GM19438 (cell line): ENCODE measurements around the gene KIF18B.
"Not testable (repeated sequence)": the region's sequence is repeated elsewhere in the genome, so short reads cannot be mapped to it uniquely, and the experiment has no call there.

Source experiments
- ATAC-seq: cut with Tn5 transposase; IDR thresholded peaks from one replicate; pipeline ENCODE4 v1.9.1; 2021; ENCODE audit warnings: low read depth; ENCODE audit not compliant: unreplicated experiment

The KIF18B gene

GRCh38 chr17:44970136-44970741 is 22.7 kb upstream of the KIF18B start:
- ATAC-seq = no peak

- ATAC-seq = no peak
These were observed 21.7 kb upstream of the KIF18B start for GRCh38 chr17:44969144-44969780.

- peak; percentile 73 for ATAC-seq
These were observed 20.9 kb upstream of the KIF18B start, which contains the start of gene C1QL1 for GRCh38 chr17:44968225-44969143. Gene C1QL1, minus strand, starts transcription at chr17:44968303. Its CDS starts 255 bp downstream, at chr17:44968048.

GRCh38 chr17:44967907-44968224 is 20.3 kb upstream of the KIF18B start:
- no peak for ATAC-seq

- ATAC-seq = no peak
These were observed 19.7 kb upstream of the KIF18B start for GRCh38 chr17:44967026-44967906.

GRCh38 chr17:44966348-44967025 is 18.9 kb upstream of the KIF18B start:
- no peak for ATAC-seq

GRCh38 chr17:44965481-44966234 is 18.1 kb upstream of the KIF18B start:
- ATAC-seq = no peak

- no peak for ATAC-seq
These were observed 14.4 kb upstream of the KIF18B start for GRCh38 chr17:44961921-44962350.

GRCh38 chr17:44960691-44961090 is 13.1 kb upstream of the KIF18B start:
- no peak for ATAC-seq

- ATAC-seq = no peak
These were observed 12.4 kb upstream of the KIF18B start for GRCh38 chr17:44959821-44960531.

- ATAC-seq = no peak
These were observed 9.7 kb upstream of the KIF18B start for GRCh38 chr17:44956998-44957981.

- no peak for ATAC-seq
These were observed 8.3 kb upstream of the KIF18B start for GRCh38 chr17:44955674-44956425.

GRCh38 chr17:44952946-44953475 is 5.4 kb upstream of the KIF18B start:
- no peak for ATAC-seq

GRCh38 chr17:44948315-44948795 is 782 bp upstream of the KIF18B start:
- ATAC-seq = no peak

GRCh38 chr17:44945652-44946051 is 1.9 kb downstream of the KIF18B start:
- ATAC-seq = not testable (repeated sequence)

- ATAC-seq = no peak
These were observed 5.1 kb downstream of the KIF18B start for GRCh38 chr17:44942456-44942855.
